Stimulated activated CD8-positive, alpha-beta memory T cell treated with anti-CD3 and anti-CD28 coated beads, Interleukin-15, amount 100 ng/mL, for 48 hours (primary cell): Measurements from ENCODE around the gene SPATA25.
A peak's percentile ranks its signal among the peaks of the same experiment; 100 is the strongest.
"Not testable (repeated sequence)": the region's sequence is repeated elsewhere in the genome, so short reads cannot be mapped to it uniquely, and the experiment has no call there.

Experiments used
- DNase-seq, 2 donors: peaks; one replicate each; pipeline ENCODE4 v3.0.0-alpha.2; 2020; ENCODE audit warnings: low read depth in 2 of 2

The SPATA25 gene

DNA sequence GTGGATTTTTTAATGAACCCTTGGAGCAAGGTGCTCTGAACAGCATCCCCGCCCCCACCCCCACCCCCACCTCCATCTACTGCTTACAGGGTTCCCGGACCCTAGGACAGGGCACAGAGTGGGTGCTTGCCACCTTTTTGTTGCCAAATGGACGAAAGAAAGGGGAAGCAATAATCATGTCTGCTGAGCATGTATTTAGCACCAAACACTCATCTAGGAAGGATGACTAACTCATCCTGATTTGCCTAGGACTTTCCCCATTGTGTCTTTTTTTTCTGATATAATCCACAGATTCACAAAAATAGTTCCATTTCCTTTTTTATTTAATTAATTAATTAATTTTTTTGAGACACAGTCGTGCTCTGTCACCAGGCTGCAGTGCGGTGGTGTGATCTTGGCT, 25.7 kb upstream of the SPATA25 start:
- DNase-seq, result no peak

DNA sequence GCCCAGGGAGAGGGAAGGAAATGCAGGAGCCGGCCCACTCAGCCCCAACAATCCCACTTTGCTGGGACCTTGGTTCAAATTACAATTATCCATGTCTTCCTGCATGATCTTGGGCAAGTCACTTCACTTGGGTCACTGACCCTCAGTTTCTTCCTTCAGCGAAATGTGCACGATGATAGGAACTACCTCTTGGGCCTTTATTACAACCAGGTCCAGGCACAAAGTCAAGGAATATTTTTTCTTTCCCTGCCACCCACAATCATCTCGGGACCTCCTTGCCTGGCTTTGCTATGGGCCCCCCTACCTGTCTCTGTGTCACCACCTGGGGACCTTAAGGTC, 24.9 kb upstream of the SPATA25 start:
- no peak for DNase-seq

DNA sequence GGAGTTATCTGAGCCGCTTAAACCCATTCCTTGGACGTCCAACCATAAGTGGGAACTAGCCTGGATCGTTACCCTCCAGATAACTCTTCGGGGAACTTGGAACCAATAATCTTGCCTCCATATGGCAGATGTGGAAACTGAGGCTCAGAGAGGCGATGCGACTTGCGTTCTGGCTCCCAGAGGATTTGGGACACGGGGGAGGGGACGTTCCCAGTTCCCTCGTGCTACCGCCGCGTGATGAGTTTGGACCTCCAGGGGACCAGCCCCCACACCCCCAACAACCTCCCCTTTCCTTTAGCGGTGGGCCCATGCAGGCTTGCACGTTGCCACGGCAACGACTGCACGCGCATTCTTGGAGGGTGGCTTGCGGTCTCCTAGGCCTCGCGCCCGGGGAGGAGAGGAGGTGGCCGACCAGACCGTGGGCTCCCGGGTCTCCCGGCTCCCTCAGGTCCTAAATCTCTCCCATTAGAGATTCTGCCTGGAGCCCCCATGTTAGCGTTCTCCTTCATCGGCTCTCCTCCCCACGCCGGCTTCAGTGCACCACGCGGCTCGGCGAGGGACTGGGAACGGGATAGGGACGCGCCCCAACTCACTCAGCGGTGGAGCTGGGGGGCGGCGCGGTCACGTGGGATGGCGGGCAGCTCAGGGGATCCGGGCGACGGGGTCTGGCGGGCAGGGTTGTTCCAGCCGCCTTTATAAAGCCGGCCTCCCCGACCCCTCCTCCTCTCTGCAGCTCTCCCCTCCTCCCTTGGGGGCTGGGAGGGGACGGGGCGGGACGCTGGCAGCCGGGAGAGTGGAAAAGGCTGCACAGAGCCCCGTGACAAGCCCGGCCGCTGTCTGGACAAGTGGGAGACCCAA, 24.3 kb upstream of the SPATA25 start, which contains the start of gene PLTP:
Gene PLTP (minus strand): TSS at position 670 of the 858 bp plus-strand sequence. CDS start 703 bp downstream, outside the sequence.
- peak in 1 of 2 donors; percentile 27 for DNase-seq

DNA sequence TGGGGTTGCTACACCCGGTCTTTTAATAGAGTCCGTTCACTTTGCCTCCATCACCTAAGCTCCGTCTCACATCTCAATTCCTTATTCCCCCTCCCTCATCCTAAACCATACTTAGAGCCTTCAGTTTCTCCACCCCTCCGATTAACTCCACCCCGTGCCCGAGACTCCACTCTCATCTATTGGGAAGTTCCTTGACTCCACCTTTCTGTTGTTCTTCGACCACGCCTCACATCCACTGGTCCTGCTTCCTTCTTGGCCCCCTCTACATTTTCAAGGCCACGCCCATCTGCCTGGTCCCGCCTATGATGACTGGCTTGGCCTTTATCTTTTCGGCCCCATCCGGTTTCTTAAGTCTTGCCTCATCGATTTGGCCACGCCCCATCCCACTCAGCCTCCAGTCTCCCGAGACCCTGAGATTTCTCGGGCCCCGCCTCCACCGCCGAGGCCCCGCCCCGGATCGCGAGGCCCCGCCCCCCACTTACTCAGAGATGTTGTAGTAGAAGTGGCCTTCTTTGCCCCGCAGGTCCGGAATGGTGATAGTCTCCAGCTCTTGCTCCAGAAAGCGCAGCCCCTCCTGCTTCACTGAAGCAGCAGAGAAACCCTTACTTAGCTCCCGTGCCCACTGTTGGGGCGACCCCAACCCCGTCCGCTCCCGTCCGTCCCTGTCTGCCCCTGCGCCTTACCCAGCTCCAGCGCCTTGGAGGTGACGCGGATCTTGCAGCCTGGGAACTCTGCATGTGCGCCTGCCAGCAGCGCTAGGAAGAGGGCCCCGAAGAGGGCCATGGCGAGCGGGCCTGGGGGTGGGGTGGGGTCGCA, 23.5 kb upstream of the SPATA25 start:
- peak; percentile 96 to 98 for DNase-seq

DNA sequence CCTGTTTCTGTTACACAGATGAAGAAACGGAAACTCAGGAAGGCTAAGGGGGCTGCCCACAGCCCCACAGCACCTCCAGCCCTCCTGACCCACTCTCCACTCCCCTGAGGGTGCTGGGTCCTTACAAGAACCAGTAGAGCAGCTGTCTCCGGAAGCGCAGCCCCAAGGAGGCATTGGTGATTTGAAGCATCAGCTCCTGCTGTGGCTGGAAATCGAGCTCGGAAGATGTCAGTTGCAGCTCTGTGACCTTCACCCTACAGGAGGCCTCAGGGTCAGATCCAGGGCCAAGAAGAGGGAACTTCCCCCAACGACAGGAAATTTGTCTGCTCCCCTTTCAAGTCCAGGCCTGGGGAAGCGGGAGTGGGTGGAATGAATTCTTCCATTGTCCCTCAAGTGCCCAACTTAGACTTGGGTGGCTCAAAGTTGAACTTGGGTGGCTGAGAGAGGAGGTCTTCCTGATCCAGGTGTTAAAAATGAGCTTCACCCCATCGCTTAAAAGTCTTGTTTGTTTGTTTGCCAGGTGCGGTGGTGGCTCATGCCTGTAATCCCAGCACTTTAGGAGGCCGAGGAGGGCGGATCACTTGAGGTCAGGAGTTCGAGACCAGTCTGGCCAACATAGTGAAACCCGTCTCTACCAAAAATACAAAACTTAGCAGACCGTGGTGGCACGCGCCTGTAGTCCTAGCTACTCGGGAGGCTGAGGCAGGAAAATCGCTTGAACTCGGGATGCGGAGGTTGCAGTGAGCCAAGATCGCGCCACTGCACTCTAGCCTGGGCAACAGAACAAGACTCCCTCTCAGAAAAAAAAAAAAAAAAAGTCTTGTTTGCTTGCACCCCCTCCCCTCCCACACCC, 22.6 kb upstream of the SPATA25 start:
- DNase-seq, result no peak

DNA sequence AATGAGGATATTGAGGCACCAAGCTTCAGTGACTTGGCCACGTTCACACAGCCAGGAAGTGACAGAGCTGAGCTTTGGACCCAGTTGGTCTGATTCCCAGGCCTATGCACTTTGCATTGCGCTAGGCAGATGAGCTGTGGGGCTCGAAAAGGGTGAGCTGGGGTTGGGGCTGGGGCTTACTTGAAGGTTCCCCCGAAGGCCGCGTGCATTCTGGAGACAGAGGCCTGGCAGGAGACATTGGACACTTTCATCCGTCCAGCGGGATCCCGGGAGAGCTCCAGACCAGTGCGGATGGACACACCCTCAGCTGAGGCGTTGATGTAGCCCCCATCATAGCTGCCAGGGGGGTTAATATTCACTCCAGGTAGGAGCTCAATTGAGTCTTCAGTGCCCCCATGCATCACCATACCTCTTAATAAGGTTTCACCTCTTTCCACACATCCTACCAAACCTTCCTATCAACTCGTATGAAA, 21.9 kb upstream of the SPATA25 start:
- DNase-seq, result no peak

DNA sequence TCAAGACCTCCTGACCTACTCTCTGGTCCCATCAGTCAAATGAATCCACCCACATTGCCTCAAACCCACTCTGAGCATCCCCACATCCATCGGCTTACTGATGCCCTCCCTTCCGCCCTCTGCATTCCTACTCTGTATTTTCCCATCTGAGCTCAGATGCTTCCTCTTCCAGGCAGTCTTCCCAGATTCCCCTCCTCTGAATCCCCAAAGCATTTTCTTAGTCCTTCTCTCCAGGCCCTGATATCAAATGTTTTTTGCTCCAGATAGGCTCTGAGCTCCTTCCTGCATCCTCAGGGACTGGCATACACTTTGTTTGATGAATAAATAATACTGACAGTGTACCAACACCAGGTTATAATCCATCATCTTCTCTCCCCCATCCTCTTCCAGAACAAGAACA, 20.7 kb upstream of the SPATA25 start:
- no peak for DNase-seq

DNA sequence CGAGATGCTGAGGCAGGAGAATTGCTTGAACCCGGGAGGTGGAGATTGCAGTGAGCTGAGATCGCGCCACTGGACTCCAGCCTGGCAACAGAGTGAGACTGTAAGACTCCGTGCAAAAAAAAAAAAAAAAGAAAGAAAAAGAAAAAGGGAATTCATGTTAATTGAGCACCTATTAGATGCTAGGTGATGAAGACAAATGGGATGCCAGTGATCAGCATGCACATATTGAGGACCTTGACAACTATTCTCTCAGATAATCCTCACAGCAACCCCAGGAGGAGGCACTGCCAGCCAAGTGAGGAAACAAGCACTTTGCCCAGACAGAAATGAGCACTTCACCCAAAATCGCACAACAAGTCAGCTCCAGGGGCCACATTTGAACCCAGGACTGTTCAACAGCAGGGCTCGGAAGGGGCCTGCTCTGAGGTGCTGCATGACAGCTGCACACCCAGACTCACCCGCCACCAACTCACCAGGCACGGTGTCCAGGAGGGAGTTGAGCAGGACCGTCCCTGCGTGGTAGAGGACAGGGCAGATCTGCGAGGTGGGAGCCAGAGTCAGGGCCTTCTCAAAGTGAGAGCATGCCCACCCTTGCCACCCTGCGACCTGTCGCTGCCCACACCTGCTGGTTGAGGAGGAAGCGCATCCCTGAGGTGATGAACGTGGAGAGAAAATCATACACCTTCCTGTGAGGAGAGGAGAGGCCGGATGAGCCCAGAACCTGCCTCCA, 20.0 kb upstream of the SPATA25 start:
- no peak for DNase-seq

DNA sequence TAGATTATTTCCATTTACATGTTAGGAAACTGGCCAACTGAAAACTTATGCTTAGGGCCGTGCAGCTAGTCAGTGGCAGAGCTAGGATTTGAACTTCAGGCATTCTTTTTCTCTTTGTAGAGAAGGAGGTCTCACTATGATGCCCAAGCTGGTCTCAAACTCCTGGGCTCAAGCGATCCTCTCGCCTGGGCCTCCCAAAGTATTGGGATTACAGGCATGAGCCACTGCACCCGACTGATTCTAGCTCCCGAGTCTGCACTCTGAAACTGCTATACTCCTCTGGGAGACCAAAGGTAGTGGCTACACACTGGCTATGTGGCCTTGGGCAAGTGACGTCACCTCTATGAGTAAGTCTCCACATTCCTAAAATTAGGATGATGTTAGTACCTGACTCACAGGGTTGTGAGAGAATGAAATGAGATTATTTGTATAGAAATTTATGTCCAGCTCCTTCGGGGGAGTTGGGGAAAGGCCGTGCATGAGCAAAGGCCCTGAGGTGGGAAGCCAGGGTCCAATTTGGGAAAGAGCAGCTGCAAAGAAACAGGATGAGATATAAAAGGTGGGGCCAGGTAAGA, 18.2 kb upstream of the SPATA25 start:
- no peak for DNase-seq

DNA sequence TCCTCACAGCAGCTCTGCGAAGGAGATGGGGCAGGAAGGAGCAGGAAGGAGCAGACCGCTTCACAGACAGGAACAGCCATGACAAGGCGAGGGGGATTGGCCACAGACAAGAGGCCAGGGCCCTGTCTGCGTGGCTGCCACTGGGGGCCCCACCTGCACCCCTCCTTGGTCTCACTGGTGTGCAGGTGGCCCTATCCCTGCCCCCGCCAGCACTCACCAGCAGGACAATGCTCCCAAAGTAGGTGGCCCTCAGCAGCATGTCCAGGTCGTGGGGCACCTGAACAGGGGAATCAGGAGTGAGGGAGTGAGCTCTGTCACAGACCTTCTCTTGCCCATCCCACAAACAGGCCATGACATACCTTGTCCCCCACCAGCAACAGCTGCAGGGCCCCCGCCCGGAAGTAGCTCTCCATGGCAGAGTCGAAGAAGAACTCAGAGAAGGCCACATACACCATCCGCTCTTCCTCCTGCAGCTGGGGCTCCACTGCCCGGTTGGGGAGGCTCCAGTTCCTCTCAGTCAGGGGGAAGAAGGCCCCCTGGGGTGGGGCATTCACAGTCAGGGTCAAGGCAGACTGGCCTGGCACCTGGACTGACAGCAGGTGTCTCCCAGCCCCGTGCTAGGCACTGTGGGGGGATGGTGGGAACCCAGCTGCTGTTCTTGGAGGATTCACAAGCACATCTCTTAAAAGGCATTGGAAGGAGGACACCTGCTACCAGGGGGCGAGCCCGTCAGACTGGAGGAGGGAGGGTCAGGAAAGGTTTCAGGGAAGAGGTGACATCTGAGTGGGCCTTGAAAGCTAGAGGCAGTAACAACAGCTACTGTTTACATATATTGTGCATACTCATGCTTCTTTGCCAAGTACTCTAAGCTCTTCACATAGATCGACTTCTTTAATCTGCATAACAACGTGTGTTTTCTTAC, 17.4 kb upstream of the SPATA25 start:
- no peak for DNase-seq

DNA sequence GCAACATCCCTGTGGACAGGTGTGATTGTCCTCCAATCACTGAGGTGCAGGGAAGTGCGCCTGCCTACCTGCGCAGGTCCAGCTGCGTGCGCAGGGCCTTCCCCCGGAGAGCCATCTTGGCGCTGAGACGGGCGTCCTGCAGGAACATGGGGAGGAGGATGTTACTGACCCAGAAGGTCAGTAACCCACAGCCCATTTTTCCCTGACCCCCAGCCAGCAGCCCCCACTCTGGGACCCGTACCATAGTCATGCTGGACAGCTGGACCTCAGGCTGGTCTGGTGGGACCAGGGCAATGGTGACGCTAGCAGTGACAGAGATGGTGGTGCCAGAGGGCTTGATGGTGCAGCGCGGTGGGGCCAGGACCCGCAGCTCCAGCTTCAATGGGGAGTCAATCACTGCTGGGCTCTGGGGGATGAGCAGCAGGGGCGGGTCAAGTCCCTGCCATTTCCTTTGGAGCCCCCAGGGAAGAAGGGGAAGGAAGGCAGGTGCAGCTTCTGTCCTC, 14.8 kb upstream of the SPATA25 start:
- no peak for DNase-seq

DNA sequence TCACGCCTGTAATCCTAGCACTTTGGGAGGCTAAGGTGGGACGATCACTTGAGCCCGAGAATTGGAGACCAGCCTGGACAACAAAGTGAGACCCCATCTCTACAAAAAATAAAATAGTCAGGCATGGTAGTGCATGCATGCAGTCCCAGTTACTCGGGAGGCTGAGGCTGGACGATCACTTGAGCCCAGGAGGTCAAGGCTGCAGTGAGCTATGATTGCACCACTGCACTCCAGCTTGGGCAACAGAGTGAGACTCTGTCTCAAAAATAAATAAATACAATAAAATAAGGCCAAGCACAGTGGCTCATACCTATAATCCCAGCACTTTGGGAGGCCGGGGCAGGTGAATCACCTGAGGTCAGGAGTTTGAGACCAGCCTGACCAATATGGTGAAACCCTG, 13.9 kb upstream of the SPATA25 start:
- DNase-seq, result not testable (repeated sequence)

DNA sequence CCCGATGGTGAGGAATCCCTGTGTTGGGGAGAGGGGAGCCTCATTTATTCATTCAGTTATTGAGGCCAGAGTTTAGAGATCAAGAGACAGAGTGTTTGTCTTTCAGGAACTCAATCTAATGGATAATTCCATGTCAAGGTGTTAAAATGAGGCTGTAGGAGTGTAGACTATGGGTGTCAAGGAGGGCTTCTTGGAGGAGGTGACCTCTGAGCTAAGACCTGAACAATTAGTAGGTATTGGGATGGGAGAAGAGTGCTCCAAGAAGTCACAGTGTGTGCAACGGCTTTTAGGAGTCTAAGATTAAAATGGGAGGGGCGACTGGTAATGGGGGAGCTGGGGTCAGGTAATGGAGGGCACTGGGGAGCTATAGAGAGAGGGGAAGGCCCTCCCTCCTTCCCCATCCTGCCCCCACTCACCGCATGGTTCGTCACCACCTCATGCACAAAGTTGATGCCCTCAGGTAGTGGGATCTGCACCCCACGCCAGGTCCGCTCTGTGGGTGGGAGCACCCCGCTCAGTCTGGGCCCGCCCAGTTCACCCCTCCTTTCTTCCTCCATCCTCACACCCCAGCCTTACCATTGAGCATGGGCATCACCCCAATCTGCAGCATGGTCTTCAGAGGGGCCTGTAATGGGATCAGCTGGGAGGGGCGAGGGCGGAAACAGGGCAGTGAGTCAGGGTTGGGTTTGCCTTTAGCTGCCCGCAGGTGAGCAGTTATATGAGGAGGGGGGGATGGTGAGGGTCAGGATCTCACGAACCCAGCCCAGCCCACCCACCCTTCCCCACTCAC, 11.8 kb upstream of the SPATA25 start:
- no peak for DNase-seq

DNA sequence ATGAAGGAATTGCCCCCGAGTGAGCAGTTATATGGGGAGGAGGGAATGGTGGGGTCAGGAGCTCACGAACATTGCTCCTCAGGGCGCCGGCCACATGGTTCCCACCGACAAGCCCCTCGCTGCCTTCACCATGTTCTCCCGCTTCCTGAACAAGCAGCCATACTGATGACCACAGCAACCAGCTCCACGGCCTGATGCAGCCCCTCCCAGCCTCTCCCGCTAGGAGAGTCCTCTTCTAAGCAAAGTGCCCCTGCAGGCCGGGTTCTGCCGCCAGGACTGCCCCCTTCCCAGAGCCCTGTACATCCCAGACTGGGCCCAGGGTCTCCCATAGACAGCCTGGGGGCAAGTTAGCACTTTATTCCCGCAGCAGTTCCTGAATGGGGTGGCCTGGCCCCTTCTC, 10.9 kb upstream of the SPATA25 start:
- no peak for DNase-seq

DNA sequence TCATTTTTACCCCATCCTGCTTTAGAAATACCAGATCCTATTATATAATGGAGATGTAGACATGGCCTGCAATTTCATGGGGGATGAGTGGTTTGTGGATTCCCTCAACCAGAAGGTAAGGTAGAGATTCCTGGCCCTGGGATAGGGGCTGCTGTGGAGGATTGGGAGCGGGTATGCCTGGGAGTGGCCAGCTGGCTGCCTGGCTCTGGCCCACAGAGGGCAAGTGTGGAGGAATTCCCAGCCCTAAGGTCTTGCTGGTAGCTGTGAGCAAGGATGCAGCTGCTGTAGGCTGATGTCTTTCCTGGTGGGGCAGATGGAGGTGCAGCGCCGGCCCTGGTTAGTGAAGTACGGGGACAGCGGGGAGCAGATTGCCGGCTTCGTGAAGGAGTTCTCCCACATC, 10.3 kb upstream of the SPATA25 start:
- no peak for DNase-seq

DNA sequence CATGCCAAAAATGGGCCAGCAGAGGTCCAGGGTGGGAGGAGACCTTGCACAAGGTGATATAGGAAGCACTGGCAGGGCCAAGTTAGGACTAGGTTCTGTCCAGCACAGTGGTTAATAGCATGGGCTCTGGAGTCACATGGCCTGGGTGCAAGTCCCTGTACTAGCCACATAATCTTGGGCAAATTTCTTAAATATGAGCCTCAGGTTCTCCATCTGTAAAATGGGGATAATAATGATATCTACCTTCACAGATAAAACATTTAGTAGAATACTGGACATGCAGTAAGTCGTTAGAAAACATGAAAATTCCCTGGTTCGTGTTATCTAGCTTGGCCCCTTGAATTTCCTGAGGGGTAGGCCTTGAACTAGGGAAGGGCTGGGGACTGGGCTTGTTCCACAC, 9.9 kb upstream of the SPATA25 start:
- DNase-seq, result no peak

DNA sequence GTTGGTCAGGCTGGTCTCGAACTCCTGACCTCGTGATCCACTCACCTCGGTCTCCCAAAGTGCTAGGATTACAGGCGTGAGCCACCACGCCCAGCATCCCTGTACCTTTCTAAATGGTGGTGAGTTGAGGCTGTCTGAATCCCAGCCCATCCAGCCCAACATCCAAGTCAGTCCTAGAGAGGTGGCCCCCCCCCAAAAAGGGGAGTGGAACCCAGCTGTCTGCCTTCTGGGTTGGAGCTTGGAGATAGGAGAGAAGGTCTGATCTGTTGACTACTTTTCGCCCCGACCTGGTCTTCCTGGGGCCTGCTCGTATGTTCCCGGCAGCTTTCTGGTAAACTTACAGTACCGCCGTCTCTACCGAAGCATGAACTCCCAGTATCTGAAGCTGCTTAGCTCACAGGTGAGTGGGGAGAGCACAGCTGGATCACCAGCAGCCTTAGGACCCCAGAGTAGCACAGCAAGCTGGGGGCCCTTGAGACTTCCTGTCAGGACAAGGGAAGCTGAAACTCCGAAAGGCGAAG, 9.3 kb upstream of the SPATA25 start:
- no peak for DNase-seq

DNA sequence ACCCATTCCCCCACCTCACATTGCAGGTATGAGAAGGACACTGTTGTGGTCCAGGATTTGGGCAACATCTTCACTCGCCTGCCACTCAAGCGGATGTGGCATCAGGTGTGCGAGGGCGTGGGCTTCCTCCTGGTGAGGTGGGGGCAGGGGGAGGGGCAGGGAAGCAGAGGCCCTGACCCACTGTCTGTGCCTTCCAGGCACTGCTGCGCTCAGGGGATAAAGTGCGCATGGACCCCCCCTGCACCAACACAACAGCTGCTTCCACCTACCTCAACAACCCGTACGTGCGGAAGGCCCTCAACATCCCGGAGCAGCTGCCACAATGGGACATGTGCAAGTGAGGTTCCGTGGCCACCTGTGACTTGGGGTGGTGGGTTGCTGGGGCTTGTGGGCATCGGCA, 7.4 kb upstream of the SPATA25 start:
- no peak for DNase-seq

DNA sequence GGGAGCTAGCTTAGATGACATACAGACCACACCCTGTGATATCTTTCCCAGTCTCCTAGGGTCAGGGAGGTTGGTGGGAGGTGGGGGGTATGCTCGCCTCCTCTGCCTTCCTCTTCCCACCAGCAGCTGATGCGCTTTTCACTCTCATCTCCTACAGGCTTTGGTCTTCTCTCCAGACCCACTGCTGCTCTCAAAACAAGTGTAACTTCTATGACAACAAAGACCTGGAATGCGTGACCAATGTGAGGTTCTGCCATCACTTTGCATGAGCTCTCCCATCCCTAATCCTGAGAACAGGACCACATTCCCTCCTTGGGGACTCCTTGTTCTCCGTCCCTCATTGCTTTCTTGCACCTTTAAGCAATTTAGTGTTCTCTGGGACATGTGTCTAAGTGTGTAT, 6.4 kb upstream of the SPATA25 start:
- no peak for DNase-seq
